ENCODE measurements around the gene EXOC3. TPM values are rescaled to one million over a fixed set of nuclear protein-coding genes. Genes with fewer than 3 reads are reported as not detected.

Gene EXOC3
- total and polyA plus RNA-seq, 10 of the 15 experiments (the other 5 are each of a cell fraction or from before 2014, with no cell fraction given), result 1.6 to 53.0 (median 27.9) TPM

DNA sequence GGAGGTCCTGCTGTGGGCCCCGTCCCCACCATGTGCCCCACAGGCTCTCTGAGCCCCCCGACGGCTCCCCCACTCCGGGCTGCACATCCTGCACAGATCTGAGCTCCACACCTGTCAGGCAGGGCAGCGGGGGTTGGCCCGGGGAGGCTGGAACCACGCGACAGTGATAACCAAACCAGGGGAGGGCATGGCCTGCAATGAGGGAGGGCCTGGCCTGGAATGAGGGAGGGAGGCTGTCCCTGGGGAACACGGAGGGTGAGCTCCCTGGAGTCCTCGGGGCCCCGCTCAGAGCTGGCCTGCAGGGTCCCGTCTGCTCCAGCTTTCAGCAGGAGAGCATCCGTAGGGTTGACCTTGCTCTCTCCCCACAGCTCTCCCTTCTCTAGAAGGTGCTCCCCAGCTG lies 50.8 kb downstream of the EXOC3 start (continued):
- TF ChIP-seq, protein P1, sequence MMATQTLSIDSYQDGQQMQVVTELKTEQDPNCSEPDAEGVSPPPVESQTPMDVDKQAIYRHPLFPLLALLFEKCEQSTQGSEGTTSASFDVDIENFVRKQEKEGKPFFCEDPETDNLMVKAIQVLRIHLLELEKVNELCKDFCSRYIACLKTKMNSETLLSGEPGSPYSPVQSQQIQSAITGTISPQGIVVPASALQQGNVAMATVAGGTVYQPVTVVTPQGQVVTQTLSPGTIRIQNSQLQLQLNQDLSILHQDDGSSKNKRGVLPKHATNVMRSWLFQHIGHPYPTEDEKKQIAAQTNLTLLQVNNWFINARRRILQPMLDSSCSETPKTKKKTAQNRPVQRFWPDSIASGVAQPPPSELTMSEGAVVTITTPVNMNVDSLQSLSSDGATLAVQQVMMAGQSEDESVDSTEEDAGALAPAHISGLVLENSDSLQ (IDR thresholded peaks at IDR 0.05), result no peak

DNA sequence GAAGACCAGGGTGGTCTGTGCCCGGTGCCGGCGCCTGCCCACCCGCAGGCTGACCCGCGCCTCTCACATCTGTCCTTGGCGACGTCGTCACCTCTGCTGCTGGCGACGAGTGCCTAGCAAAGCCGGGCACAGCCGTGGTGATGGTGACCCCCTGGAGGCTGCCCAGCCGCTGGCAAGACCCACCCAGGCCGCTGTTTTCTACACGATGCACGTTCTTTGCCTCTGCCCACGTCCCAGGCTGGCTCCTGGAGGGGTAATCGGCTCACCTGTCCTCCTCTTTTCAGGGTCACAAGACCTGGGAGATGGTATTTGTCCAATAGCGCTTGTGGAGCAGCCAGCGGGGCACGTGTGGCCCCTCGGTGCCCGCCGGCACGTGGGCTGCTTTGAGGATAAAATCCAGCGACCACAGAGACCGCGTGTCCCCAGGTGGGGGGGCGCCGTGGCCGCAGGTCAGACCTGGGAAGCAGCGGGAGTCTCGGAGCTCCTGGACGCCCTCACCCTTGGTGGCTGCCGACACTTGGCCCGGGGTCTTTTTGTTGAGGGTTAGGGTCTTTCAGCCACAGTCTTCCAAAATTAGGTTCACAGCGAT lies 51.8 kb downstream of the EXOC3 start:
- Histone ChIP-seq H3K4me1 (ENCODE audit: control insufficient read depth, insufficient read depth, low read length) (no peaks in the 10 kb centered on the region), H4K20me1 (ENCODE audit: control insufficient read depth, insufficient read depth) (no peaks in the 10 kb centered on the region), H3K27me3 (replicated peaks in 1 of 2; ENCODE audit: control insufficient read depth in 2 of 2, insufficient read depth in 2 of 2, low read length in 1 of 2) (no peaks in the 10 kb centered on the region; a peak in 1 of 4 replicates), H3K27ac (ENCODE audit: control insufficient read depth, insufficient read depth) (no peak overlapping the region), H3K4me2 (ENCODE audit: control insufficient read depth, insufficient read depth) (no peak overlapping the region), H3K4me3 (no peak overlapping the region), H3K9ac (ENCODE audit: control insufficient read depth, insufficient read depth, low read length) (no peak overlapping the region), H2AFZ (ENCODE audit: control insufficient read depth, low read depth, low read length) (no peak overlapping the region), H3K36me3 (ENCODE audit: control insufficient read depth in 2 of 2, insufficient read depth in 2 of 2, low read length in 1 of 2) (no peaks in the 10 kb centered on the region), H3K9me3 (replicated peaks; ENCODE audit: control insufficient read depth, insufficient read depth, low read length) (no peaks in the 10 kb centered on the region), H3K79me2 (ENCODE audit: control insufficient read depth, insufficient read depth, low read length) (no peaks in the 10 kb centered on the region)
- SMC1A ChIA-PET (ENCODE audit: uncharacterized antibody, unreplicated experiment), result no interaction called here
- WGBS (ENCODE audit: insufficient coverage, insufficient replicate concordance, low lambda C conversion rate, missing lambda C conversion rate), result 66% methylated on average over 29 of the region's 38 CpGs
- no peak for ATAC-seq
- BruUV-seq (replicated peaks), result no TSS peak
- no peak for DNase-seq (ENCODE audit: low read depth, low spot score)
- TF ChIP-seq HDAC2 (IDR thresholded peaks at IDR 0.05) (no peak), GABPA (IDR thresholded peaks at IDR 0.05; ENCODE audit: low read depth) (no peak), POU2F2 (IDR thresholded peaks at IDR 0.05; ENCODE audit: borderline replicate concordance, low read depth, low read length) (no peak), MXI1 (IDR thresholded peaks at IDR 0.05; ENCODE audit: low read depth, low read length) (no peak), BCL11A (IDR thresholded peaks at IDR 0.05; ENCODE audit: low read depth, low read length) (no peak), MEF2A (IDR thresholded peaks at IDR 0.05; ENCODE audit: insufficient read depth, low read depth, low read length) (no peak), RAD21 (IDR thresholded peaks at IDR 0.05; ENCODE audit: insufficient read depth, low read depth, low read length) (no peak)
- TF ChIP-seq, protein P2, sequence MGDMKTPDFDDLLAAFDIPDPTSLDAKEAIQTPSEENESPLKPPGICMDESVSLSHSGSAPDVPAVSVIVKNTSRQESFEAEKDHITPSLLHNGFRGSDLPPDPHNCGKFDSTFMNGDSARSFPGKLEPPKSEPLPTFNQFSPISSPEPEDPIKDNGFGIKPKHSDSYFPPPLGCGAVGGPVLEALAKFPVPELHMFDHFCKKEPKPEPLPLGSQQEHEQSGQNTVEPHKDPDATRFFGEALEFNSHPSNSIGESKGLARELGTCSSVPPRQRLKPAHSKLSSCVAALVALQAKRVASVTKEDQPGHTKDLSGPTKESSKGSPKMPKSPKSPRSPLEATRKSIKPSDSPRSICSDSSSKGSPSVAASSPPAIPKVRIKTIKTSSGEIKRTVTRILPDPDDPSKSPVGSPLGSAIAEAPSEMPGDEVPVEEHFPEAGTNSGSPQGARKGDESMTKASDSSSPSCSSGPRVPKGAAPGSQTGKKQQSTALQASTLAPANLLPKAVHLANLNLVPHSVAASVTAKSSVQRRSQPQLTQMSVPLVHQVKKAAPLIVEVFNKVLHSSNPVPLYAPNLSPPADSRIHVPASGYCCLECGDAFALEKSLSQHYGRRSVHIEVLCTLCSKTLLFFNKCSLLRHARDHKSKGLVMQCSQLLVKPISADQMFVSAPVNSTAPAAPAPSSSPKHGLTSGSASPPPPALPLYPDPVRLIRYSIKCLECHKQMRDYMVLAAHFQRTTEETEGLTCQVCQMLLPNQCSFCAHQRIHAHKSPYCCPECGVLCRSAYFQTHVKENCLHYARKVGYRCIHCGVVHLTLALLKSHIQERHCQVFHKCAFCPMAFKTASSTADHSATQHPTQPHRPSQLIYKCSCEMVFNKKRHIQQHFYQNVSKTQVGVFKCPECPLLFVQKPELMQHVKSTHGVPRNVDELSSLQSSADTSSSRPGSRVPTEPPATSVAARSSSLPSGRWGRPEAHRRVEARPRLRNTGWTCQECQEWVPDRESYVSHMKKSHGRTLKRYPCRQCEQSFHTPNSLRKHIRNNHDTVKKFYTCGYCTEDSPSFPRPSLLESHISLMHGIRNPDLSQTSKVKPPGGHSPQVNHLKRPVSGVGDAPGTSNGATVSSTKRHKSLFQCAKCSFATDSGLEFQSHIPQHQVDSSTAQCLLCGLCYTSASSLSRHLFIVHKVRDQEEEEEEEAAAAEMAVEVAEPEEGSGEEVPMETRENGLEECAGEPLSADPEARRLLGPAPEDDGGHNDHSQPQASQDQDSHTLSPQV (IDR thresholded peaks at IDR 0.05), result no peak
- CTCF ChIA-PET, result no interaction called here
- intact Hi-C loops (cut with micrococcal nuclease; ENCODE audit: unreplicated experiment), result no loop called here
- FAIRE-seq, result no peak
- RAD21 ChIA-PET (ENCODE audit: unreplicated experiment), result no interaction called here
- POLR2A ChIA-PET, result no interaction called here
- in situ Hi-C loops (cut with MboI), result no loop called here
